GM19463 (cell line): Measurements from ENCODE around the gene BNC2.

ENCODE experiments used
- ATAC-seq: cut with Tn5 transposase; IDR thresholded peaks from one replicate; pipeline ENCODE4 v1.9.1; 2021; ENCODE audit warnings: mild to moderate bottlenecking, moderate library complexity; ENCODE audit not compliant: unreplicated experiment

The BNC2 gene

GRCh38 chr9:16396389-16396788 lies 474.1 kb downstream of the BNC2 start:
- ATAC-seq = no peak

DNA sequence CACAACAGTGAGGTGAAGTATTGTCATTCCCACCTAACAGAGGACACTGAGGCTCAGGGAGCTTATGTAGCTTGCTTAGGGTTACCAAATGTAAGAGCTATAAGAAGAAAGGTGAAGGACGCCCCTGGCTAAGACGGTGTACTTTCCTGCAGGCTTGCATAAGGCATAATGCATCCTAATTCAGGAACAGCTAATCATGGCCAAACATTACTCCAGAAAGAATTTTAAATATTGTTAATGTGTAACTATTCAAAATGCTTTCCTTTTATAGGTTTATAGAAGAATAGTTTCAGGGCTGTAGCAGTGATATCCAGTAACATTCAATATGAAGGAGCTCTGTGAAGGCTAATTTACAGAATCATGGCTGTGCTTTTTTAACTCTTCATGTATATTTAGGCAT lies 479.1 kb downstream of the BNC2 start:
- ATAC-seq = no peak

DNA sequence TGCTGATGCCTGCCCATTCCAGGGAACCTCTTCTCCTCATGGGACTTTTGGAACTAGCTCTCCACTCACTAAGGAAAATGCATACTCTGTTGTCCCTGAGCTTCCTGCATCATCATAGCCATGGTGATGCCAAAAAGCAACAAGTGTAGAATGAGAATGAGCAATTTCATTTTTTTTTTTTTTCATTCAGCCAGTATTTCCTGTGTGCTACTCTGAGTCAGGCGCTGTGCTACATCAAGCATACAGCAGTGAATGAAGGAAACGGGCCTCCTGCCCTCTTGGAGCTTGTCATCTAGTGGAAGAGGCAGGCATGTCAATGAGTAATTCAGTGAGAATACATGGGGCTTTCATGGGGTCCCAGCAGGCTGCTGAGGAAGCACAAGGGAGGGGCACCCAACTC lies 483.1 kb downstream of the BNC2 start:
- no peak for ATAC-seq

- ATAC-seq = no peak
Observed at GRCh38 chr9:16386827-16387077, 483.7 kb downstream of the BNC2 start.

- no peak for ATAC-seq
Observed at GRCh38 chr9:16386007-16386826, 484.3 kb downstream of the BNC2 start.

GRCh38 chr9:16385590-16385989 lies 484.9 kb downstream of the BNC2 start:
- no peak for ATAC-seq

DNA sequence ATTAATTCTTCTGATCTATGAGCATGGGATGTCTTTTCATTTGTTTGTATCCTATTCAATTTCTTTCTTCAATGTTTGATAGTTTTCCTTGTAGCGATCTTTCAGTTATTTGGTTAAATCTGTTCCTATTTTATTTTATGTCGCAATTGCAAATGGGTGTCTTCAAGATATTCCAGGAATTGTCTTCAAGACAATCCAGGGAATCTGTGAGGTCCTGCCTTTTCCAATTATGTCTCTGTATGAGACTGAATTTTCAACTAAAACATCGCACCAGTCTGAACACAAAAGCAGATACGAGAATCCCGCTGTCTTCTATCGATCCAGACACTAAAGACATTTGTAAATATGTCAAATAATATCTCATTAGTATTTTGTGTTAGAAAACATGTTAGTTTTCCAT lies 485.5 kb downstream of the BNC2 start:
- no peak for ATAC-seq

GRCh38 chr9:16377311-16377710 lies 493.2 kb downstream of the BNC2 start:
- ATAC-seq = no peak

DNA sequence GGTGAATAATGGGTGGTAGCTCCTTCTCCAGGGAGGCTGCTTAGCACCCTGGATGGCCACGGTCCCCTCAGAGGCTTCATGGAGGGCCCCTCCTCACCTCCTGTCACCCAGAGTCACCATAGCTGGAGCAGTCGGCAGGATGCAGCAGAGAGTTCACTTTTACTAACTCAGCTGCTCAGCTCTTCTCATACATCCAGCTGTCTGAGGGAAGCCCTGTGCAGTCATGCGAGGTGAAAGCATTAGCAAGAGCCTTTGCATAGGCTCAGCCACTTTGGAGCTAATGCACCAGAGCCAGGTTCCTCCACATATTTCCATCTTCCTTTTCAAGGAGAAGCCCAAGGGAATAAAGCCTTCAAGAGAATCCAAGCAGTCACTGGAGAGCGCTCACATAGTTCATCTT lies 499.2 kb downstream of the BNC2 start:
- ATAC-seq = no peak

DNA sequence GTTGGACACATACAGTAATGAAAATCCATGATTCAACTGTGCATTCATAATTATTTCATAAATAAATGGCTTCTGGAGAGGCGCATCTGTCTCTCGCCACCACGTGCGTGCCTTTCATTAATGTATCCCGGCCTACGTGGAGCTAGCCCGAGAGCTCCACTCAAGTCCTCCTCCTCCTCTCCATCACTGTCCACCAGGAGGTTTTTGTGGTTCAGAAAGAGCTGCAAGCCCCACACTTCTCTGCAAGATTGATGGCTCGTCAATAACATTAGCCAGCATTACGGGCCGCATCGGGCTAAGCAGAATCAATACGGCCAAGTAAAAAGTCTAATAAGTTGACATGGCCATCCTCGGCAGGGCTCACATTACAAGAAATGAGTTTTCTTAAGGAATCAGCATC lies 499.8 kb downstream of the BNC2 start:
- ATAC-seq = no peak

- ATAC-seq = no peak
Observed at GRCh38 chr9:16369427-16369826, 501.0 kb downstream of the BNC2 start.

DNA sequence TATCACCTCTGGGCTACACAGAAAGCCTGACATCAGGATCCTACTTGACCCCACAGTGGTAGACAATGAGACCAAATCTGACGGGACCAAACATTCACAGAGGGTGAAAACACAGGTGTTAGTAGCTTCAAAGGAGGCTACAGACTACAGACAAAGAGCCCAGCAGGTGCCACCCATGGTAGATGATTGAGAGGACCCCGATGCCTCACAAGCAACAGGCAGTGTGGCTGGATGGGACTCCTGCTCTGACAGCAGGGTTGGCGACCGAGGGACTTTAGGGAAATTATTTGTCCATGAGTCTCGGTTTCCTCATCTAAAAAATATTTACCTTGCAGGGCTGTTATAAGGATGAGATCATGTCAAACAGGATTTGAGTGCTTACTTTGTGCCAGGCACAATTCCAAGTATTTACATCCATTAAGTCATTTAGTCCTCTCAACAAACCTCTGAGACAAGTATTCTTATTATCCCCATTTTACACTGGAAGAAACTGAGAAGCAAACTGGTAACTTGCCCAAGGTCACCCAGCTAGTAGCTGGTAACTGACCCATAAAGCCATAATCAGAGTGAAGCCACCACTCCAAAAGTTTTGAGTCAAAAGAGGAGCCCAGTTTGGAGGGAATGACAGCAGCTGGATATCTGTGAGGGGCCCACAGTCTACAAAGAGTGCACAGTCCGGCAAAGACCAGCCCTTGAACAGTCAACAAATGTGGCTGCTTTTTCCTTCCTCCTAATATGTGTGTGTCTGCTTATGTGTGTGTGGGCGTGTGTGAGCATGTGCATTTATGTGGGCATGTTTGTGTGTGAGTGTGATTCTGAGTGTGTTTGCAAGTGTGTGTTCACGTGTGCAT lies 502.0 kb downstream of the BNC2 start:
- ATAC-seq = no peak

DNA sequence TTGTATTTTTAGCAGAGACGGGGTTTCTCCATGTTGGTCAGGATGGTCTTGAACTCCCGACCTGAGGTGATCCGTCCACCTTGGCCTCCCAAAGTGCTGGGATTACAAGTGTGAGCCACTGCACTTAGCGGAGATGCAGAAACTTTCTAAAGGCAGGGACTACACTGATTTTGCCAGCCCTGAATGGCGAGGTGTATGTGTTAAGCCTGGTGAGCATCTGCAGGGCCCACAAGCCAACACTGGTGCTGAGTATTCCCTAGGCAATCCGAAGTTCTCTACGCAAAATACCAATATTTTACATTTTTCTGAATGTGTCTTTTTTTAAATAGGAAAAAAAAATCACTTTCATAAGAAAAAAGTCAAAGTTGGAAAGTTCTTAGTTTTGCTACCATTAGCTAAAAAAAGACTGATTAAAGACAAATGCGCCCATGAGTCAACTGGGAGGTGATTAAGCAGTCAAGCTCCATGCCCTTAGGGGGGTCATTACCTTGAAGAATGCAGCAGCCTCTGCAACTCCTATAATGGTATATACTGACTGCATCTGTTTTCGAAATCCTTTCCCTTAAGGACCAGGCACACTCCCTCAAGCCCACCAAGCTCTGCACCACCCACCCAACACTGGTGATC lies 502.8 kb downstream of the BNC2 start:
- no peak for ATAC-seq

DNA sequence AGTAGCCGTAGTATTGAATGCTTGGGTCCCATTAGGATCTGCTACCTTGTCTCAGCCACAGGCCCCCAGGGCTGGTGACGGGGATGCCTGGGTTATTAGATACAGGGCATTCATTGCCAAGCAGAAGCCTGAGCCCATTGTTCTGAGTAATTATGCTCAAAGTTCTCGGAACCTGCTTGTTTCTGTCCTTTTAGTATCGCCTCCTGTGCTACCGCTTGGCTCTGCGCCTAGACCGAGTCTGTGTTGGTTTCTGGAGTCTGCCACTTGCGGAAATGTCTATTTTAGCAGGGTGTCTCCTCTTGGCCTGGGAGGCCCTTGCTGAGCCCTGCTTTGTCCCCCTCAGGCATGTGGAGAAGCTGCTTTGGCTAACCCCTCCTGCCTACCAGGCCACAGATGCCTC lies 506.1 kb downstream of the BNC2 start:
- no peak for ATAC-seq

- ATAC-seq = no peak
Observed at GRCh38 chr9:16363916-16364315, 506.6 kb downstream of the BNC2 start.

- ATAC-seq = no peak
Observed at GRCh38 chr9:16363073-16363781, 507.2 kb downstream of the BNC2 start.

- no peak for ATAC-seq
Observed at GRCh38 chr9:16361939-16362338, 508.5 kb downstream of the BNC2 start.

- ATAC-seq = no peak
Observed at GRCh38 chr9:16361118-16361517, 509.4 kb downstream of the BNC2 start.

DNA sequence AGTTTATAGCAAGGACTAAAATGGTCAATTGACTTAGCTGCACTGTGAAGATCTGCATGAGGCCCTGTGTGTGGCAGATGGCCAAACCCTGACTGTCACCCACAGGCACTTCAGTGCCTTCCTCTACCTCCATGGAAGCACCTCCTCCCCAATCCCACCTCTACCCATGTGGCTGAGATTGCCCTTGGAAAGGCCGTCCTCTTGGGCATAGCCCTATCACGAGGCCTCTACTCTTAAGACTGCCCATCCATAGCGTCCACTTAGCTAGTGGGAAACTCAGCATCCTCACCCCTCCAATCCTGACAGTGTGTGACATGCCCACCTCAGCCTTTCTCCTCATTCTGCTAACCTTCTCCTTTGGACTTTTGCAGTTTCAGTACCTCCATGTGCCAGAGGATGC lies 510.2 kb downstream of the BNC2 start:
- ATAC-seq = no peak
